ENCODE data around the gene SUPT3H.
"Not testable (repeated sequence)": the region's sequence is repeated elsewhere in the genome, so short reads cannot be mapped to it uniquely, and the experiment has no call there.

The SUPT3H gene

DNA sequence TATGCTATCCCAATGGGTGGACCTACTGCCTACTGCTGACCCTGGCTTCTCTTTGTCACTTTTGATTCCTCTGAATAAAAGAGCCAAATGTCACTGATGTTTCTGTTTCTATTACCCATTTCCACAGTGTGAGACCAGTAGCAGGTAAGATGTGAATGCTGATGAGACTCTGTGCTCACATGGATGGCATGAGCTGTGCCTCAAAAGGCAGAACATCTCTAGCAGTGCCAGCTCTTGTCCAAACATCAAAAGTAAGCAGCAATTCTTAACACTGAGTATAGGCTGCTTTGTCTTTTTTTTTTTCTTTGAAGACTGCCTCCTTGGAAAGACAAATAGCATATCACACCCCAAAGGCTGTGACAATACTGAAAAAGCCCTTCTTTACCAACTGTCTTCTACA, 508.8 kb downstream of the SUPT3H start:
- no peak overlapping the region for H3K27ac ChIP-seq (ENCODE audit: low read depth, low read length)
- H3K4me3 ChIP-seq (ENCODE audit: low read depth, low read length): no peak overlapping the region
- no peak overlapping the region for H2AFZ ChIP-seq (ENCODE audit: low read length, unreplicated experiment)
- H3K79me2 ChIP-seq (ENCODE audit: control insufficient read depth, insufficient read depth, low read length, unreplicated experiment): no peaks in the 10 kb centered on the region
- H3K4me1 ChIP-seq (ENCODE audit: control insufficient read depth, insufficient read depth, low read length, unreplicated experiment): no peaks in the 10 kb centered on the region
- H3K27me3 ChIP-seq (ENCODE audit: insufficient read depth, low read length): no peaks in the 10 kb centered on the region
- no peaks in the 10 kb centered on the region for H3K36me3 ChIP-seq (ENCODE audit: insufficient read depth, low read length)

DNA sequence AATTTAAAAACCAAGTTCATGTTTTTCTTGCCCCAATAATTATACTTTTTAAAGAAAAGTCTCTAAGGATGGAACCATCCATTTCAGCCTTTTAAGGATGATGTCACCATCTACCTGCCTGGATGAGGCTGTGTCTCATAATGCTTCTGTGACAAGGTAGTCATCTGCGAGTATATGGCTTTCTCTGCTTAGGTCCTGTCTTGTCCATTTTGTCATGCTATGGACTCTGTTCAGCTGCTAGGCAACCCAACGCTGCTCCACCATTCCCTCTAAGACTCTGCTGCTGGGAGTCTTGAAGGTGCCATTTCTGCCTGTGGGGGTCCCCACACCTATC, 509.4 kb downstream of the SUPT3H start:
- H3K27me3 ChIP-seq (ENCODE audit: insufficient read depth, low read length): no peaks in the 10 kb centered on the region

DNA sequence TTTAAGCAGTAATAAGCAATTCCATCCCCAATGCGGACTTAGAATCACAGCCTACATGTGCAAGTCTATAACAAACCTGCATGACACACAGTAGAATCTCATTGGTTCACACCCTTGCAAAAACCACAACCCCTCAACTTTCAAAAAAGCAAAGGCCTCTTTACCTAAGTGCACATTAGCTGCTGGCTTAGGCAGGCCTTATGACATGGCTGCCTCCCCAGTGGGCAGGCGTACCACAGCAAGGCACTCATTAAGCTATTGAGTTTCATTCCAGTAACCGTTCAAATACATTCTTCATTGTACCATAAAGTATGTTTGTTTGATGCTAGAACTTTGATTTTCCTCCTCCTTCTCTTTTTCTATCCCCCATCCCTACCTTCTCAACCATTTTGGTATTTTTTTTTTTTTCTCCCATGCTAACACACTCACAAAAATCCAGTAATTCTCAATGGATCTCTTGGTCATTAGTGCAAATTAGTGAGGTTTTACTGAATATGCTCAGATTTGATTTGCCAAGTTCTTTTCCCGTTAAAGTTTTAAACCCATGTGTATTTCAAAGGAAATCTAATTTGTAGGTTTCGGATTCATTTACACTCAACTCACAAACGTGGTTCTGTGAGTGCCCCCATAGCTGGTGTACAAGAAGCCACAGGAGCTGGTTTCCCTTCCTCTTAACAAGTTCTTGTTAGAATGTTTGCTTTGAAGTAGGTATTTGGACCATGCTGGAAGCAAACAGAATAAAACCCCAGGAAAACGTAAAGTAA, 510.0 kb downstream of the SUPT3H start:
- no peak overlapping the region for H3K27ac ChIP-seq (ENCODE audit: low read depth, low read length)
- H3K4me1 ChIP-seq (ENCODE audit: control insufficient read depth, insufficient read depth, low read length, unreplicated experiment): no peaks in the 10 kb centered on the region
- no peaks in the 10 kb centered on the region for H3K79me2 ChIP-seq (ENCODE audit: control insufficient read depth, insufficient read depth, low read length, unreplicated experiment)
- H3K4me3 ChIP-seq (ENCODE audit: low read depth, low read length): no peak overlapping the region
- H2AFZ ChIP-seq (ENCODE audit: low read length, unreplicated experiment): no peak overlapping the region
- H3K27me3 ChIP-seq (ENCODE audit: insufficient read depth, low read length): no peaks in the 10 kb centered on the region
- H3K36me3 ChIP-seq (ENCODE audit: insufficient read depth, low read length): no peaks in the 10 kb centered on the region

More for the DNA sequence above, 509.4 kb downstream of the SUPT3H start:
- Histone ChIP-seq H3K4me1 (ENCODE audit: control insufficient read depth, insufficient read depth, low read length, unreplicated experiment) (no peaks in the 10 kb centered on the region), H3K79me2 (ENCODE audit: control insufficient read depth, insufficient read depth, low read length, unreplicated experiment) (no peaks in the 10 kb centered on the region), H2AFZ (ENCODE audit: low read length, unreplicated experiment) (no peak overlapping the region), H3K4me3 (ENCODE audit: low read depth, low read length) (no peak overlapping the region), H3K36me3 (ENCODE audit: insufficient read depth, low read length) (no peaks in the 10 kb centered on the region), H3K27ac (ENCODE audit: low read depth, low read length) (no peak overlapping the region)

DNA sequence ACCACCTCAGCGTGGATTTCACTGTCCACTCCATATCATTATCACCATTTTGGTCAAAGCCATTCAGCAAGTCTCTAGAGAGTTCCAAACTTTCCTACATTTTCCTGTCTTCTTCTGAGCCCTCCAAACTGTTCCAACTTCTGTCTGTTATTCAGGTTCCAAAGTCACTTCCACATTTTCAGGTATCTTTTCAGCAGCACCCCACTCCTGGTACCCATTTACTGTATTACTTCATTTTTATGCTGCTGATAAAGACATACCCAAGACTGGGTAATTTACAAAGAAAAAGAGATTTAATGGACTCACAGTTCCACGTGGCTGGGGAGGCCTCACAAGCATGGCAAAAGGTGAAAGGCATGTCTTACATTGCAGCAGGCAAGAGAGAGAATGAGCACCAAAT, 512.5 kb downstream of the SUPT3H start:
- H3K27me3 ChIP-seq (ENCODE audit: insufficient read depth, low read length); H3K4me3 ChIP-seq (ENCODE audit: low read depth, low read length); H3K36me3 ChIP-seq (ENCODE audit: insufficient read depth, low read length); H2AFZ ChIP-seq (ENCODE audit: low read length, unreplicated experiment); H3K79me2 ChIP-seq (ENCODE audit: control insufficient read depth, insufficient read depth, low read length, unreplicated experiment); H3K27ac ChIP-seq (ENCODE audit: low read depth, low read length); H3K4me1 ChIP-seq (ENCODE audit: control insufficient read depth, insufficient read depth, low read length, unreplicated experiment): not testable (repeated sequence)

DNA sequence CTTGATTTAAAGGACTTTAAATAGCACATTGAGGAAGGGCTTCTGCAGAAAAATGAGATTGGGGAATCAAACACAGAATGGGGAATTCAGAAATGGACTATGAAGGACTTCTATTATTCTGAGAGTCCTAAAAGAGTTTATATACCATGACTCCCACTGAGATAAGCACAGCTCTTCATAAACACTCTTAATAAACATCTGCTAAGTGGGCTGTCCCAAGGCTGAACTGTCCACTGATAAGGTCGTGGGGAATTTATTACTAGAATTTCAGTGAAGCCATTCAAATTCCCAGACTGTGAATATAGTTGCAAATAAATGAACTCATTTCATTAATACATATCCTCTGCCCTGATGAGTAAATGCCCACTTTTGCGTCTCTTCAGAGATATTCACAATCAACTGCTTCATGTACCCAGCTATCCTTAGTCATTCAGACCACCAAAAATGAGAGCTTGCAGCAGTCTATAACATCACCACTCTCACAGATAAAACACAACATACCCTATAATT, 517.8 kb downstream of the SUPT3H start:
- Histone ChIP-seq H2AFZ (ENCODE audit: low read length, unreplicated experiment) (no peak overlapping the region), H3K4me1 (ENCODE audit: control insufficient read depth, insufficient read depth, low read length, unreplicated experiment) (peaks cover 11% of the 10 kb centered on the region), H3K36me3 (ENCODE audit: insufficient read depth, low read length) (no peaks in the 10 kb centered on the region), H3K79me2 (ENCODE audit: control insufficient read depth, insufficient read depth, low read length, unreplicated experiment) (no peaks in the 10 kb centered on the region), H3K27me3 (ENCODE audit: insufficient read depth, low read length) (no peaks in the 10 kb centered on the region), H3K4me3 (ENCODE audit: low read depth, low read length) (no peak overlapping the region), H3K27ac (ENCODE audit: low read depth, low read length) (no peak overlapping the region)

DNA sequence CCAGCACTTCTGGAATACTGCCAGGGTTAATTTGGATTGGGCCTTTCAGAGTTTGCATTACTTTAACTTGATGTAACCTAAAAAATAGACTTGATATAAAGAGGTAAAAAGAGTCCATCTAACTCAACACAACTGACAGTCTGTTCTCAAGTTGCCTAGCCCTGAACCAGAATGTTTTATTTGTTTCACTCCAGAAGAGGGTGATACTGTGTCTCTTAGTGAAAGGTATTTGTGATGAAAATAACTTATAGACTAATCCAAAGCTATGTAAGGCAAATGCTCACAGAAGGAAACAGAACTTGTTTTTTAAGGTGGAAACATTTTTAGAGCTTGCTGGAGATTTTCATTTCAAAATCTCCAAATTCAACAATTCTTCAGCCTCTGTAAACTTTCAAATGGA, 518.7 kb downstream of the SUPT3H start:
- H3K27me3 ChIP-seq (ENCODE audit: insufficient read depth, low read length): no peaks in the 10 kb centered on the region
- no peak overlapping the region for H3K4me3 ChIP-seq (ENCODE audit: low read depth, low read length)
- no peak overlapping the region for H2AFZ ChIP-seq (ENCODE audit: low read length, unreplicated experiment)
- H3K36me3 ChIP-seq (ENCODE audit: insufficient read depth, low read length): no peaks in the 10 kb centered on the region
- H3K4me1 ChIP-seq (ENCODE audit: control insufficient read depth, insufficient read depth, low read length, unreplicated experiment): peaks cover 11% of the 10 kb centered on the region
- no peak overlapping the region for H3K27ac ChIP-seq (ENCODE audit: low read depth, low read length)
- no peaks in the 10 kb centered on the region for H3K79me2 ChIP-seq (ENCODE audit: control insufficient read depth, insufficient read depth, low read length, unreplicated experiment)

DNA sequence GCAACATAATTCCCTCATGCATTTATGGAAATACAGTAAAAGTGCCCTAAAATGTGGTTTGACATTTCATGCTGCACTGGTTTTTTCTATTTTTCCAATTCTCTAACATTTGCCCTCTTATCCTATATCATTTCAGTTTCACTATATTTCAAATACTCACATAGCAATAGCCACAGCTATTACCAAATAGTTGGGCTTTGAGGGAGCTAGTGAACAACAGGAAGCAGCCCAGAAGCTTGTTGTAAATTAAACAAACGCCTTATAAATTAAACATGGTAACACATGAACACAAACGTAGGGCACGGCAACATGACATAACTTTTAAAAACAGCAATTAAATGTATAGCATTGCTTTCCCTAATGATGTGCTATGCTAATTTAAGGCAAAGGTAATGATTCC, 521.3 kb downstream of the SUPT3H start:
- no peaks in the 10 kb centered on the region for H3K79me2 ChIP-seq (ENCODE audit: control insufficient read depth, insufficient read depth, low read length, unreplicated experiment)
- H3K27me3 ChIP-seq (ENCODE audit: insufficient read depth, low read length): no peaks in the 10 kb centered on the region
- H3K36me3 ChIP-seq (ENCODE audit: insufficient read depth, low read length): no peaks in the 10 kb centered on the region
- peak overlapping the region; percentile 30; the same call in 1 of the 2 replicates for H3K4me3 ChIP-seq (ENCODE audit: low read depth, low read length)
- H2AFZ ChIP-seq (ENCODE audit: low read length, unreplicated experiment): no peak overlapping the region
- H3K4me1 ChIP-seq (ENCODE audit: control insufficient read depth, insufficient read depth, low read length, unreplicated experiment): peaks cover 11% of the 10 kb centered on the region
- no peak overlapping the region for H3K27ac ChIP-seq (ENCODE audit: low read depth, low read length)

DNA sequence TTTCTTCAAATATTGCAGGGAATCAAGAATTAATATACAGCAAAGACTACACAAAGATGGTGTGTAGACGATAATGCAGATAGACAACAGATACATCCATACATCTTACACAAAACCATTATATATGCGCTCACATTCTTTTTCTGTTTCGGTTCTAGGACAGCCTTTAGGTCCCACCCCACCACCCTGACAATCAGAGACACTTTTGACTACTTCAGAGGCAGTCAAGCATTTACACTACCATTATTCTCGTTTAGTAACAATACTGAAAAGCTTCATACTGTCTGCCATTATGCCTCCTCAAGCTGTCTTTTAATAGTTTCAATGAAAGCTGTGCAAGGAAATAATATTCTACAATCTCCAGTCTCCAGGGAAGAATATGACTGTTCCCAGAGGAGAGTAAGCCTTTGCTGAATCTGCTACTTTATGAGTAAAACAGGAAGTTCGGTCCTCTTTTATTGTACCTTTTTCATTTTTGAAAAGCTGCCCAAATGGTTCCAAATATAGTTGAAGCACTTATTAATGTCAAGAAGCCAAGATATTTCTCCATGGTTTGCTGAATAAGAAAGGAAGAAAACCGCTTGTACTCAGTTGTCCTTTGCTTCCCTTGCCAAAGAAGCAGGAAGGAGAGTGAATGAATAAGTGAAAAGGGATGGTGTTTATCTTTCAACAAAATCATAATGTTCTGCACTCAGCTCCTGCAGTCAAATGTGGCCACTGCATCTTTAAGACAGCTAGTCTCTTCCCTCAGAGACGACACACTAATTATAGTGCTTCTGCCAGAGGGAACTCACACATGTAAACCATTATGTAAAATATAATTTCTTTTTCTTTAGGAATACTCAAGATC, 521.9 kb downstream of the SUPT3H start:
- no peak overlapping the region for H2AFZ ChIP-seq (ENCODE audit: low read length, unreplicated experiment)
- no peaks in the 10 kb centered on the region for H3K36me3 ChIP-seq (ENCODE audit: insufficient read depth, low read length)
- H3K27me3 ChIP-seq (ENCODE audit: insufficient read depth, low read length): no peaks in the 10 kb centered on the region
- peak overlapping the region; percentile 30 for H3K4me3 ChIP-seq (ENCODE audit: low read depth, low read length)
- peak overlapping the region; percentile 9 for H3K27ac ChIP-seq (ENCODE audit: low read depth, low read length)
- H3K79me2 ChIP-seq (ENCODE audit: control insufficient read depth, insufficient read depth, low read length, unreplicated experiment): no peaks in the 10 kb centered on the region
- peaks cover 14% of the 10 kb centered on the region for H3K4me1 ChIP-seq (ENCODE audit: control insufficient read depth, insufficient read depth, low read length, unreplicated experiment)

DNA sequence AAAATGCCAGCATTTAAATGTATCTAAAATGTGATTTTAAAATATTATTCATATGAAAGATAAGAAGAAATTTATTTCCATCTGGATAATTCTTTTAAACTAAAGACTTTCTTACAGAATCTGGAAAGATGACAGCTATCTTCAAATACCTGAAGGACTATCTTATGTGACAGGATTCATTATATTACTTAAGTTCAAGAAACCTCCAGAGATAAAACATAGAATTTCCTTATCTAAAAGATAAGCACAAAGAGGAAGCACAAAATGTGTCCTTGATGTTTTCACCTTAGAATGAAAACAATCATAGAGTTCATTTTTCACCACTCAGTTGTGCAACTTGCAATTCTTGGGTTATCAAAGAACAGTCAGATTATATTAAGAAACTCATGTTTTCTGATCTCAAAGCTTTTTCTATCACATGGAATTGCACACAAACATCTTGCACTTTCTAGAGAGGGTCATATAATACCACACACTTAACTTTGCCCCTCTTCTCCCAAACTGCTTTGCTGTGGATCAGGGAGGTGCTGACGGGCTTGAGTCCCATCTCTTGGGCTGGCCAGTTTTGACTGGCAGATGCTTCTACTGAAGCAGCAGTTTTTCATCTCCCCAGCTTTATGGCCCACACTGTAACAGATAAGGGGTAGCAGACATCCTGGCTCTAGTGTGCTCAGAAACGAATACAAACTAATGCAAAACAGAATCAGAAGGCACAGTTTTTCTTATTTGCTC, 522.9 kb downstream of the SUPT3H start:
- Histone ChIP-seq H3K4me3 (ENCODE audit: low read depth, low read length) (no peak overlapping the region), H3K27ac (ENCODE audit: low read depth, low read length) (no peak overlapping the region), H3K27me3 (ENCODE audit: insufficient read depth, low read length) (no peaks in the 10 kb centered on the region), H2AFZ (ENCODE audit: low read length, unreplicated experiment) (no peak overlapping the region), H3K36me3 (ENCODE audit: insufficient read depth, low read length) (no peaks in the 10 kb centered on the region), H3K79me2 (ENCODE audit: control insufficient read depth, insufficient read depth, low read length, unreplicated experiment) (no peaks in the 10 kb centered on the region), H3K4me1 (ENCODE audit: control insufficient read depth, insufficient read depth, low read length, unreplicated experiment) (peaks cover 22% of the 10 kb centered on the region)

DNA sequence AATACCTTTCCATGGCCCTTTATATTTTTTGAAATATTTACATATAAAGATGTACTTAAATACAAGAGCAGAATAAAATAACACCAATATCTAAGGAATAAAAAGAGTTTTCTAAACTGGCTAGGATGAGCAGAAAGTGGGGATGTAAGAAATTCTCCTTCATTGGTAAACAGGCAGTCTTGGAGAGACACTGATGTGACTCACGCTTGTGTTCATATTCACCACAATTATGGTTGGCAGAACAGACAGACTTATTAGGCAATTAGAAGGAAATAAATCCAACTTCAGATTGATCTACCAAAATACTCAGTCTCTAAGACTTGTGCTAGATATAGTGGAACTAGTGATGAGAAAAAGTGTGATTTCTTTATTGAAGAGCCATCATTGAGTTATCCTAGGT, 526.6 kb downstream of the SUPT3H start:
- Histone ChIP-seq H3K4me1 (ENCODE audit: control insufficient read depth, insufficient read depth, low read length, unreplicated experiment) (peaks cover 15% of the 10 kb centered on the region), H3K27ac (ENCODE audit: low read depth, low read length) (no peak overlapping the region), H3K27me3 (ENCODE audit: insufficient read depth, low read length) (no peaks in the 10 kb centered on the region), H3K79me2 (ENCODE audit: control insufficient read depth, insufficient read depth, low read length, unreplicated experiment) (no peaks in the 10 kb centered on the region), H3K4me3 (ENCODE audit: low read depth, low read length) (no peak overlapping the region), H3K36me3 (ENCODE audit: insufficient read depth, low read length) (no peaks in the 10 kb centered on the region), H2AFZ (ENCODE audit: low read length, unreplicated experiment) (no peak overlapping the region)

Data from ACC112 (cell line).